SK-N-SH (cell line): ENCODE measurements around the gene SEMA4D. TPM values are rescaled to one million over a fixed set of nuclear protein-coding genes. Genes with fewer than 3 reads are reported as not detected.
A peak's percentile ranks its signal among the peaks of the same experiment; 100 is the strongest.

Source experiments
- CTCF ChIA-PET: fragments of 300-600, 350-600 bp; formaldehyde crosslinking; extraction: SDS; loops from one replicate; lab custom pipeline; 2021; lab: Yijun Ruan, JAX
- POLR2A ChIA-PET: fragments of 350-600 bp; sonication (Branson Sonifier 250); formaldehyde crosslinking; extraction: SDS; loops from one replicate; lab custom pipeline; 2020; ENCODE audit warnings: antibody characterized with exemption, inconsistent platforms; lab: Yijun Ruan, JAX
- DNase-seq: peaks from one replicate; pipeline ENCODE4 v3.0.0; 2012
- H2AFZ ChIP-seq: fragments of 200-600 bp; sonication (generic); 2 replicates; pipeline ENCODE4 v1.8.1; 2016; ENCODE audit warnings: antibody characterized with exemption, mild to moderate bottlenecking, low read depth
- H3F3A ChIP-seq: fragments of 200-600 bp; sonication (generic); replicated peaks from 2 replicates; pipeline ENCODE3; 2016; ENCODE audit warnings: antibody characterized with exemption, mild to moderate bottlenecking; ENCODE audit not compliant: insufficient read depth
- H3K27ac ChIP-seq, 2 experiments: fragments of 200-500 bp in 1 of 2; fragments of 200-600 bp in 1 of 2; sonication (Bioruptor generic) in 1 of 2; sonication (generic), shearing (Covaris generic) in 1 of 2; 2 replicates each; pipeline versions ENCODE4 v1.5.1 to v1.6.1; 2014 to 2016; ENCODE audit warnings: low read depth in 2 of 2, inconsistent platforms in 1 of 2, low read length in 1 of 2, mild to moderate bottlenecking in 1 of 2, mixed read lengths in 1 of 2
- H3K27me3 ChIP-seq: fragments of 200-600 bp; sonication (generic), shearing (Covaris generic); 2 replicates; pipeline ENCODE4 v1.6.1; 2016; ENCODE audit warnings: mixed run types; ENCODE audit not compliant: insufficient read depth
- H3K36me3 ChIP-seq, 2 experiments: fragments of 200-500 bp in 1 of 2; fragments of 200-600 bp in 1 of 2; sonication (Bioruptor generic) in 1 of 2; sonication (generic) in 1 of 2; replicated peaks in 1 of 2; 2 replicates each; pipeline versions ENCODE3 to v1.5.1; 2014 to 2016; ENCODE audit warnings: low read length in 1 of 2, mild to moderate bottlenecking in 1 of 2; ENCODE audit not compliant: insufficient read depth in 2 of 2, control insufficient read depth in 1 of 2
- H3K4me1 ChIP-seq, 2 experiments: fragments of 200-500 bp in 1 of 2; fragments of 200-600 bp in 1 of 2; sonication (Bioruptor generic) in 1 of 2; sonication (generic), shearing (Covaris generic) in 1 of 2; 2 replicates each; pipeline versions ENCODE4 v1.5.1 to v1.6.1; 2014 to 2016; ENCODE audit warnings: low read depth in 1 of 2, low read length in 1 of 2, mixed run types in 1 of 2; ENCODE audit not compliant: insufficient read depth in 2 of 2, control insufficient read depth in 1 of 2
- H3K4me2 ChIP-seq: fragments of 200-600 bp; sonication (generic), shearing (Covaris generic); 2 replicates; pipeline ENCODE4 v1.6.1; 2017; ENCODE audit warnings: mixed run types
- H3K4me3 ChIP-seq, 2 experiments: fragments of 200-500 bp in 1 of 2; fragments of 200-600 bp in 1 of 2; sonication (Bioruptor generic) in 1 of 2; sonication (generic), shearing (Covaris generic) in 1 of 2; 2 replicates each; pipeline versions ENCODE4 v1.5.1 to v1.8.1; 2014 to 2016; ENCODE audit warnings: low read depth in 2 of 2, inconsistent platforms in 1 of 2, low read length in 1 of 2, mild to moderate bottlenecking in 1 of 2, mixed read lengths in 1 of 2, moderate library complexity in 1 of 2
- H3K79me2 ChIP-seq: fragments of 200-600 bp; sonication (generic); 2 replicates; pipeline ENCODE4 v1.8.1; 2017; ENCODE audit warnings: mild to moderate bottlenecking; ENCODE audit not compliant: insufficient read depth
- H3K9ac ChIP-seq: fragments of 200-600 bp; sonication (generic); 2 replicates; pipeline ENCODE4 v1.6.1; 2017; ENCODE audit warnings: mixed run types
- H3K9me2 ChIP-seq: fragments of 200-600 bp; sonication (generic); 2 replicates; pipeline ENCODE4 v1.6.1; 2017; ENCODE audit warnings: mixed run types
- H3K9me3 ChIP-seq: fragments of 200-600 bp; sonication (generic); 2 replicates; pipeline ENCODE4 v1.6.1; 2017; ENCODE audit warnings: mixed run types, mild to moderate bottlenecking, moderate library complexity
- H4K20me1 ChIP-seq: fragments of 200-600 bp; sonication (generic); 2 replicates; pipeline ENCODE4 v1.6.1; 2017; ENCODE audit warnings: mild to moderate bottlenecking, mixed run types; ENCODE audit not compliant: insufficient read depth
- CTCF ChIP-seq: fragments of 200-600 bp; sonication (generic); IDR thresholded peaks from 2 replicates; pipeline ENCODE4 v1.6.1; 2017; ENCODE audit warnings: antibody characterized with exemption, mild to moderate bottlenecking, moderate library complexity
- ELF1 ChIP-seq: IDR thresholded peaks from 2 replicates; pipeline ENCODE4 v1.4.0; 2012
- EP300 ChIP-seq, 2 experiments: IDR thresholded peaks; 2 replicates each; pipeline versions ENCODE4 v1.4.0 to v1.6.1; 2012; ENCODE audit warnings: borderline replicate concordance in 1 of 2, low read depth in 1 of 2, low read length in 1 of 2
- EZH2phosphoT487 ChIP-seq: fragments of 200-600 bp; sonication (generic); IDR thresholded peaks from 2 replicates; pipeline ENCODE4 v1.6.1; 2017; ENCODE audit warnings: low read depth, mixed run types, mild to moderate bottlenecking, antibody characterized with exemption, moderate library complexity, borderline replicate concordance
- FOSL2 ChIP-seq: IDR thresholded peaks from 2 replicates; pipeline ENCODE4 v1.4.0; 2012; ENCODE audit warnings: low read depth, mild to moderate bottlenecking, moderate library complexity, borderline replicate concordance
- FOXM1 ChIP-seq: IDR thresholded peaks from 2 replicates; pipeline ENCODE4 v1.4.0; 2012; ENCODE audit warnings: low read depth, mild to moderate bottlenecking
- JUND ChIP-seq: IDR thresholded peaks from 2 replicates; pipeline ENCODE4 v1.4.0; 2012
- MXI1 ChIP-seq: IDR thresholded peaks from 2 replicates; pipeline ENCODE4 v1.6.1; 2012; ENCODE audit warnings: mild to moderate bottlenecking, low read depth, low read length, improper control_type of control experiment
- NFIC ChIP-seq: IDR thresholded peaks from 2 replicates; pipeline ENCODE4 v1.4.0; 2012; ENCODE audit warnings: borderline replicate concordance
- PBX3 ChIP-seq: IDR thresholded peaks from 2 replicates; pipeline ENCODE4; 2012
- RAD21 ChIP-seq: IDR thresholded peaks from 2 replicates; pipeline ENCODE4 v1.6.1; 2012; ENCODE audit warnings: mild to moderate bottlenecking, low read length
- REST ChIP-seq: IDR thresholded peaks from 2 replicates; pipeline ENCODE4 v1.6.1; 2012; ENCODE audit warnings: mild to moderate bottlenecking, low read depth, low read length, moderate library complexity
- RXRA ChIP-seq: IDR thresholded peaks from 2 replicates; pipeline ENCODE4 v1.4.0; 2012; ENCODE audit warnings: low read depth, mild to moderate bottlenecking, borderline replicate concordance
- SIN3A ChIP-seq: IDR thresholded peaks from 2 replicates; pipeline ENCODE4 v1.6.1; 2012; ENCODE audit warnings: low read depth, mild to moderate bottlenecking, low read length, moderate library complexity, borderline replicate concordance
- TAF1 ChIP-seq: IDR thresholded peaks from 2 replicates; pipeline ENCODE4 v1.6.1; 2012; ENCODE audit warnings: low read depth, mild to moderate bottlenecking, low read length, moderate library complexity, borderline replicate concordance
- USF1 ChIP-seq: IDR thresholded peaks from 2 replicates; pipeline ENCODE4 v1.4.0; 2012; ENCODE audit warnings: low read depth, borderline replicate concordance
- WGBS: methylation state at CpG from one replicate; pipeline ENCODE4 v1.1.6; 2017; ENCODE audit warnings: low lambda C conversion rate; 5-methylcytosine and 5-hydroxymethylcytosine counted together
- polyA plus RNA-seq, 3 experiments: library from polyadenylated mRNA; depleted of rRNA; stranded (reverse); fragments of >200 nt; gene quantifications; 2 replicates each; pipeline ENCODE4 v1.2.3, GENCODE V29; 2012

The SEMA4D gene
- polyA plus RNA-seq, 1 of the 3 experiments (the other 2 are of a cell fraction): 4.8 TPM

GRCh38 chr9:89412951-89413350, 85.0 kb downstream of the SEMA4D start:
- no peak for DNase-seq
- H3K36me3 ChIP-seq: no peaks in the 10 kb centered on the region
- no peak overlapping the region for H3K4me2 ChIP-seq
- H4K20me1 ChIP-seq: no peaks in the 10 kb centered on the region
- no peaks in the 10 kb centered on the region for H3F3A ChIP-seq
- 92% methylated on average over 4 of the region's 4 CpGs for WGBS
- H3K9me3 ChIP-seq: no peaks in the 10 kb centered on the region
- no peaks in the 10 kb centered on the region for H3K9me2 ChIP-seq
- ChIA-PET CTCF (interaction anchor here (1.0 kb wide), 1 partner anchor 10 kb away, joined by 3 read pairs; no protein-coding TSS in a partner anchor), POLR2A (no interaction called here)
- H3K27ac ChIP-seq: peak overlapping the region in 1 of 2 experiments; percentile 90; a peak in 2 of 4 replicates
- peaks cover 0 to 60% of the 10 kb centered on the region in 2 experiments; a peak in 2 of 4 replicates for H3K4me1 ChIP-seq
- H2AFZ ChIP-seq: no peak overlapping the region
- no peaks in the 10 kb centered on the region for H3K27me3 ChIP-seq
- no peaks in the 10 kb centered on the region for H3K79me2 ChIP-seq
- no peak overlapping the region for H3K4me3 ChIP-seq
- TF ChIP-seq SIN3A: no peak
- no peak for TF ChIP-seq EP300 (IDR thresholded peaks at IDR 0.05; ENCODE audit: borderline replicate concordance in 1 of 2, low read depth in 1 of 2, low read length in 1 of 2)
- no peak for TF ChIP-seq EZH2phosphoT487
- no peak for TF ChIP-seq USF1
- no peak for TF ChIP-seq REST
- no peak for TF ChIP-seq NFIC
- no peak for TF ChIP-seq TAF1
- TF ChIP-seq ELF1: no peak
- TF ChIP-seq CTCF: no peak
- no peak for TF ChIP-seq RXRA
- no peak for TF ChIP-seq JUND
- no peak for TF ChIP-seq MXI1
- no peak for TF ChIP-seq RAD21
- TF ChIP-seq FOXM1: no peak
- TF ChIP-seq PBX3: no peak
- no peak for TF ChIP-seq FOSL2
- no peak overlapping the region for H3K9ac ChIP-seq
